HG02885 (cell line): Measurements from ENCODE around the gene BARHL2.

ENCODE experiments used
- ATAC-seq: cut with Tn5 transposase; IDR thresholded peaks from one replicate; pipeline ENCODE4 v1.9.1; 2021; ENCODE audit warnings: mild to moderate bottlenecking; ENCODE audit not compliant: unreplicated experiment, poor library complexity

BARHL2 gene

GRCh38 chr1:90712153-90712856 is 4.8 kb downstream of the BARHL2 start:
- ATAC-seq, result no peak

- ATAC-seq, result no peak
Measured at GRCh38 chr1:90711696-90712095, 5.4 kb downstream of the BARHL2 start.

DNA sequence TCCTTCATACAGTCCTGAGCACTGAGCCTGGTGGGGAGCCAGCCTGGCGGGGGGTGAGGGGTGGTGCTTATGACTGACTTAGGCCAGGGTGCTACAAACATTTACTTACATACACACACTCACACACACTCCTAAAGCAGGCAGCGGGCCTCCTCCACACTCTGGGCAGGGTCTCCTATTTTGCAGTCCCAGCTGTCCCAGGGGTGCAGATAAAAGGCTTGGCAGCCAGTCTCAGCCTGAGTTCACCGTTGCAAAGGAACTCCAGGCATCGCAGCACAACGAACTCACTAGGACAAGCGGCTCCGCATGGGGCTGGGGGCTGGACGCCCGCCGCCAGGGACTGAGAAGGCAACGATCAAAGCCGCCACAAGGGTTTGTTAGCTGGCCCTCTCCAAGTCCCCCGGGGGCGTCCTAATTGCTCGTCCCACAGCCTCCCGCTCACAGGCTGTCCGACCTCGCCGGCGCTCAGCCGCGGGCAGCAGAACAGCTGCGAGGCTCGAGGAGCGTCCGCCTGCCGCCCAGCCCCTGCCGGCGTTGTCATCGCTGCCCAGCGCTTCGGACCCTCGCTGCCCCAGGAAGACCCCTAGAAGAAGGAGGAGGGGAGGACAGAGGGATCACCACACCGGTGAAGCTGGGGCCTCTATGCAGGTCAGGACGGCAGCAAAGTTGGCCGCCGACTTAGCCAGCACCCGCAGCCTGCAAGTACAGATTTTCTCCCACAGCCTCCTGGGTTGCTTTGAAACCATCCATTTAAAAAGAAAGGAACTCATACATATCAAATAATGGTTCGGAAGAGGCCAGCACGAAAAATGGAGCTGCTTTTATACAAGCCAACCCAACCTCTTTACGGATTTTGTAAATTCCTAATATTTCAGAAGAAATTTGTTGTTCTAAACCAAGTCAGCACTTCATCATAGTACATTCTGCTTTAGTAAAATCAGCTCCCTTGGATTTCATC is 6.2 kb downstream of the BARHL2 start:
- no peak for ATAC-seq

- ATAC-seq, result no peak
Measured at GRCh38 chr1:90709535-90709934, 7.6 kb downstream of the BARHL2 start.

DNA sequence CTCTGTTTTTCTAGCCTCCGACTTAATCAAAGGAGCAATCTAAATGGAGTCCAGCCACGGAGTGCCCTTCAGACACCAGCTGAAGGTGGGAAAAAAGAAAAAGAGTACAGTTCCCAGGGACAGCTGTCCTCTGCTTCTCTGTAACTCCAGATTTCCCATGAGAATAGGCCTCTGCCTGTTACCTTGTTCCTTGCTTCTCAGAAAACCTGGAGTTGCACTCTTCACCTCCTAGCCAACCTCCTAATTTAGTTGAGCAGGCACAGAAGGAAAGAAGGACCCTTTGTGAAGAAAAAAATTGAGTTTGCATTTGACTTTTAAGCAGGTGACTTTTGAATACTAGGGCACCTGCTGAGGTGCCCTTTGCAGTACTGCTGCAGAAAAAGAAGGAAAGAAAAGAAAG is 8.3 kb downstream of the BARHL2 start:
- ATAC-seq, result no peak

DNA sequence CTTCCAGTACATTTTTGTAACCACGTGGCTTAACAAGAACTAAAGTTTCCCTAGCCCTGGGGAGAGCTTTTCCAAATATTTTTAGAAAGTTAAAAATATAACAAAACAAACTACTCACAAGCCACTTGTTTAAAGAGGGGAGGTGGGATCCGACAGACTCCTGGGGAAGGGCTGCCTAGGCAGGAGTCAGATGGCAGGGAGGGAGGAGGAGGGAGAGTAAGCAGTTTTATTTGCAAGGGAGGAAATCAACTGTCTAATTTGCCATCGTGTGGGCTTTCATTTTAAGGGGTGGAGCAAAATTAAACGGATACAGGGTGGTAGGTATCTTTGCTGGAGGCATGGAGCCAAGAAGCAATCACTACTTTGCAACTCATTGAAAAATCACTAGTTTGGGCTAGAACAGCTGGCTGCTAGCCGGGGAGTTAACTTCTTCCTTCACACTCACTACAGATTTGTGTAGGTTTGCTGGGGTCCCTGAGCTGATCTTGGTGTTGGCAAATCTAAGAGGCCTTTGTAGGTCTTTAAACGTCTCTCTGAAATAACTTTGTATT is 8.8 kb downstream of the BARHL2 start:
- no peak for ATAC-seq

GRCh38 chr1:90707363-90707710 is 9.8 kb downstream of the BARHL2 start:
- no peak for ATAC-seq

DNA sequence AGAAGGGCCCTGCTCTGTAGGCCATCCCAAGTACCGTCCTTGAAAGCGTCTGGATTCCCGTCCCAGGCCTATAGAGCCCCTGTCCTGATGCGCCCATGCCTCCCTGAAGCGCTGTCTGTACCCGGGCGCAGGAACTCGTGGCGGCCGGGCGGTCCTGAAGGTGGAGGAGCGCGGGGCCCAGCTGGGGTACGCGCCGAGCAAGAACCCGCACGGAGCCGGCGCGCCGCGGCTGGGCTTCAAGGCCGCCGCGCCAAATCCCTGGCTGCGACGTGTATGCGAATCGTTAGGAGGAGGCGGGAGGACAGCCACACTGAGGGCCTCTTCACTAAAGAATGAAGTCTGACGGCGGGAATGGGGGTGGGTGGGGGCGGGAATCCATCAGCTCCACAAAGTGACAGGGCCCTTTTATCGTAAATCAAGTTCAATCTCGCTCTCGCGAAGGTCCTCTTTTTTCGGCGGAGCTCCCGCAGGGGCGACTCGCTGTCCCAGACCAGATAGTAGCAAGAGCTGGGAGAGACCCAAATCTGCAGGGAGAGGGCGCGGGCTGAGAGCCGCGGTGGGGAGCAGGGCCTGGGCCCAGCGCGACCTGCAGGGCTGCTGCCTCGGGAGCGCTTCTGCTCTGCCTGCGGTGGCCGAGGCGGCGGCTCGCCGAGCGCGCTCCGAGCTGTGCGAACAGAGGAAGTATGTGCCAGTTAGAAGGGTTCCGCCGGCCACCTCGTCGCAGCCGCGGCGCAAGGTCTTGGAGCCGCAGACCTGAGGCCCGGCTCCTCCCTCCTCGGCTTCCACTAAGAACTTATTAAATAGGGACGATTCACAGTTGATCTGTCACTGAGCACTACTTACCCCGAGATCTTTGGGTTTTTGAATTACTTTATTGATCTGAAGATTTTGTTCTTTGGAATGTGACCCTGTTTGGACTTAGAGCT is 10.4 kb downstream of the BARHL2 start:
- no peak for ATAC-seq

- ATAC-seq, result no peak
Measured at GRCh38 chr1:90705956-90706355, 11.1 kb downstream of the BARHL2 start.

DNA sequence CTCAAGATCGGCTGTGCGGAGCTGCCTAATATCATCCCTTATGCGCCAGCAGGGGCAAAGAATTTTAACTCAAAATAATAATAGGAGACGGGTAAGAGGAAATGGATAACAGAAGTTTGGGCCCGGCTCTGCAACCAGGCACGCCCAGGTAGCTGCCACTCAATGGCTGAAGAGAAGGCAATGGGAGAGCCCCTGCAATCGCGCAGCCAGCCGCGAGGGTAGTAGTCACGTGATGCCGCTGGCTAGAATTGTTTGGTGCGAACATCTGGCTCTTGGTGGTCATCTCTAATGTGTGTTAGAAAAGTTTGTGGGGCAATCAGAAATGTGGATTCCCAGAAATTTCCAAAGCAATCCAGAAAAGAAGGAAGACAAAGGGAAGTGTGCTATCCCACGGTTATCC is 12.3 kb downstream of the BARHL2 start:
- no peak for ATAC-seq

GRCh38 chr1:90694846-90695245 is 22.3 kb downstream of the BARHL2 start:
- no peak for ATAC-seq

GRCh38 chr1:90687747-90688146 is 29.4 kb downstream of the BARHL2 start:
- ATAC-seq, result no peak

- ATAC-seq, result no peak
Measured at GRCh38 chr1:90675161-90675847, 41.8 kb downstream of the BARHL2 start.

DNA sequence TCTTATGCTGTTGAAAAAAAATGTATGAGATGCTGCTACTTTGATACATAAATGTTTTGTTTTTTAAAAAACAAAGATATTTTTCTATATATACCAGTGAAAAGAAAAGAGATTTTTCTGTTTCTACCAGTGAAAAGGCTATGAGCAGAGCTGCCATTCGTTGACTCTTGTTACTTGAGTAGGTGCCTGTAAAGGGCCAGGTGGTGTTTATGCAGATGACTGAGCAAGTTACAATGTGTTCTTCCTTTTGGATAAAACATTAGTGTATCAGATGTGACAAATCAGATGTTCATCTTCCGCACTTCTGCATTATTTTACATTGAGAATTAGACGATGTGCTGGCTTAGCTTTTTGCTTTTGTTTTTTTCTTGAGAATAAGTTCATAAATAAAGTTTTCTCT is 45.4 kb downstream of the BARHL2 start:
- ATAC-seq, result no peak

GRCh38 chr1:90671251-90671650 is 45.9 kb downstream of the BARHL2 start:
- ATAC-seq, result no peak
